ENCODE measurements around the gene DDX39A. TPM values are rescaled to one million over a fixed set of nuclear protein-coding genes. Genes with fewer than 3 reads are reported as not detected.
"Not testable (repeated sequence)": the region's sequence is repeated elsewhere in the genome, so short reads cannot be mapped to it uniquely, and the experiment has no call there.

The DDX39A gene
- total RNA-seq, 2 experiments from 2014 or later: 168 to 185 TPM

DNA sequence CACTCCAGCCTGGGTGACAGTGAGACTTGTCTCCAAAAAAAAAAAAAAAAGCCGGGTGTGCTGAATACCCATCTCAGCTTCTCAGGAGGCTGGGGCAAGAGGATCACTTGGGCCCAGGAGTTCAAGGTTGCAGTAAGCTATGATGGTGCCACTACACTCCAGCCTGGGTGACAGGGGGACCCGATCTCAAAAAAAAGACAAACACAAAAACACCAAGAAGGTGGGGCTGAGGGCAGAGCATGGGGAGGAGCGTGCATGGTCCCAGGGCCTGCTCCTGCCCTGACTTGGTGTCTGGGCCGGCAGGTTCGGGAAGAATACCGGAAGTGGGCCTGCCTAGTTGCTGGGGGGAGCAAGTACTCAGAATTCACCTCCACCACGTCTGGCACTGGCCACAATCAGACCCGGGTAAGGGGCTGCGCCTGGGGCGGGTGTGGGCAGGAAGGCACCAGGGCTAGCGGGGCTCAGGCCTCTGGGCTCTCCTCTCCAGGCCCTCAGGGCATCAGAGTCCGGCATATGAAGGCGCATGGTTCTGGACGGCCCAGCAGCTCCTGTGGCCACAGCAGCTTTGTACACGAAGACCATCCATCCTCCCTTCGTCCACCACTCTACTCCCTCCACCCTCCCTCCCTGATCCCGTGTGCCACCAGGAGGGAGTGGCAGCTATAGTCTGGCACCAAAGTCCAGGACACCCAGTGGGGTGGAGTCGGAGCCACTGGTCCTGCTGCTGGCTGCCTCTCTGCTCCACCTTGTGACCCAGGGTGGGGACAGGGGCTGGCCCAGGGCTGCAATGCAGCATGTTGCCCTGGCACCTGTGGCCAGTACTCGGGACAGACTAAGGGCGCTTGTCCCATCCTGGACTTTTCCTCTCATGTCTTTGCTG, 11.3 kb downstream of the DDX39A start:
- no peak overlapping the region for H3K4me3 Mint-ChIP-seq
- H3K9me3 Mint-ChIP-seq (ENCODE audit: low read depth): no peaks in the 10 kb centered on the region
- H3K36me3 Mint-ChIP-seq (ENCODE audit: low read depth): peaks cover 79% of the 10 kb centered on the region
- no peaks in the 10 kb centered on the region for H3K27me3 Mint-ChIP-seq
- H3K27ac Mint-ChIP-seq: peak overlapping the region; percentile 55
- CTCF ChIA-PET: interaction anchor here (0.6 to 2.6 kb wide), 7 partner anchors 46 to 1046 kb away, joined by 3 to 14 read pairs (median 4); partner anchors contain the start of gene ASF1B
- ATAC-seq: no peak
- intact Hi-C loops (cut with DNase I, micrococcal nuclease): loop anchor here (2.0 to 5.0 kb wide), 5 partner anchors 25 to 527 kb away; partner anchors contain the start of gene ASF1B (in 1 of the 2)
- peaks cover 17% of the 10 kb centered on the region for H3K4me1 Mint-ChIP-seq
- DNase-seq: peak; percentile 36
- POLR2A ChIA-PET: interaction anchor here (0.9 kb wide), 2 partner anchors 9 to 271 kb away, joined by 5 to 8 read pairs; no protein-coding TSS in a partner anchor

DNA sequence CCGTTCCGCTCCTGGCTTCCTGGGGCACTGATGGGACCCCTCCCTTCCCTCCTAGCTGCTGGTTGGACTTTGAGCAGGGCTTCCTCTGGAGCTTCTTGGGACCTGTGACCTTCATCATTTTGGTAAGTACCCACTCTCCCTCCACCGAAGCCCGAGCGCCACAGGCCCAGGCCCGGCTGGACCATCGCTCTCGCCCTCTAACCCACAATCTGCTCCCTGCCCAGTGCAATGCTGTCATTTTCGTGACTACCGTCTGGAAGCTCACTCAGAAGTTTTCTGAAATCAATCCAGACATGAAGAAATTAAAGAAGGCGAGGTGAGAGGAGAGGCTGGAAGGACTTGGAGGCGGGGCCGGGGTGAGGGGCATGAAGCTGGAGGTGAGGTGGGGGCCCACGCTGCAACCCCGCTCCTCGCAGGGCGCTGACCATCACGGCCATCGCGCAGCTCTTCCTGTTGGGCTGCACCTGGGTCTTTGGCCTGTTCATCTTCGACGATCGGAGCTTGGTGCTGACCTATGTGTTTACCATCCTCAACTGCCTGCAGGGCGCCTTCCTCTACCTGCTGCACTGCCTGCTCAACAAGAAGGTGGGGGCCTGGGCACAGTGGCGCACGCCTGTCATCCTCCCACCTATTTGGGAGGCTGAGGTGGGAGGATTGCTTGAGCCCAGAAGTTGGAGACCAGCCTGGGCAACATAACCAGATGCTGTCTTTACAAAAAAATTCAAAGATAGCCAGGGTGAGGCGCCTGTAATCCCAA, 12.3 kb downstream of the DDX39A start:
- H3K4me1 Mint-ChIP-seq: peaks cover 12% of the 10 kb centered on the region
- ChIA-PET POLR2A (interaction anchor here (0.5 to 2.2 kb wide), 9 partner anchors 9 to 270 kb away, joined by 3 to 13 read pairs (median 8); partner anchors contain the start of genes ADGRE5 and ASF1B), CTCF (interaction anchor here (0.6 to 4.3 kb wide), 14 partner anchors 9 to 270 kb away, joined by 3 to 33 read pairs (median 8); partner anchors contain the start of genes ADGRE5 and ASF1B)
- H3K27me3 Mint-ChIP-seq: no peaks in the 10 kb centered on the region
- no peaks in the 10 kb centered on the region for H3K9me3 Mint-ChIP-seq (ENCODE audit: low read depth)
- H3K27ac Mint-ChIP-seq: peak overlapping the region; percentile 51
- no peak overlapping the region for H3K4me3 Mint-ChIP-seq
- peaks cover 80% of the 10 kb centered on the region for H3K36me3 Mint-ChIP-seq (ENCODE audit: low read depth)
- DNase-seq (no peak), ATAC-seq (no peak)
- intact Hi-C loops (cut with DNase I, micrococcal nuclease): loop anchor here (1.0 to 5.0 kb wide), 10 partner anchors 11 to 526 kb away; partner anchors contain the start of genes ASF1B (in 2 of the 2) and DNAJB1 (in 1 of the 2)

DNA sequence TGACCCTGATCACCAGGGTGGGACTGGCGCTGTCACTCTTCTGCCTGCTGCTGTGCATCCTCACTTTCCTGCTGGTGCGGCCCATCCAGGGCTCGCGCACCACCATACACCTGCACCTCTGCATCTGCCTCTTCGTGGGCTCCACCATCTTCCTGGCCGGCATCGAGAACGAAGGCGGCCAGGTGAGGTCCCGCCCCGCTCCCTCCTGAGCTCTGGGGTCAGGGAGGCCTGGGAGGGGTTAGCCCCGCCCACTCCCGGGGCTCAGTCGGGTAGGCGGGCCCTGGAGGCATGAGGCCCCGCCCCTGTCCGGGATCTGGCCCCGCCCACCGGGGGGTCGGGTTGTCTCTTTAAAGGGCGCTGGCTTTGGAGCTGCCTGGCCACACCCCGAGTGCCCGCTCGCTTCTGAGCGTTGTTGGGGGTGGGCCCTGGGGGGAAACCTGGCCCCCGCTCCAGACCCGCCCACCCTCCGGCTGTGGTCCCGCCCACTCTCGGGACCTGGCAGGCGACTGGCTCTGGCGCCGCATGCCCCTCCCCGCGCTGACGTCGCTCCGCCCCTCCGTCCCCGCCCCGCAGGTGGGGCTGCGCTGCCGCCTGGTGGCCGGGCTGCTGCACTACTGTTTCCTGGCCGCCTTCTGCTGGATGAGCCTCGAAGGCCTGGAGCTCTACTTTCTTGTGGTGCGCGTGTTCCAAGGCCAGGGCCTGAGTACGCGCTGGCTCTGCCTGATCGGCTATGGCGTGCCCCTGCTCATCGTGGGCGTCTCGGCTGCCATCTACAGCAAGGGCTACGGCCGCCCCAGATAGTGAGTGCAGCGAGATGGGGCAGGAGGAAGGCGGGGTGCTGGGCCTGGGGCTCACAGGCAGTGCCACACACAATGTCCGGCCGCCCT, 13.1 kb downstream of the DDX39A start:
- ChIA-PET CTCF (interaction anchor here (0.6 to 4.3 kb wide), 16 partner anchors 10 to 270 kb away, joined by 3 to 33 read pairs (median 7); partner anchors contain the start of genes ADGRE5 and ASF1B), POLR2A (interaction anchor here (0.5 to 2.2 kb wide), 12 partner anchors 8 to 269 kb away, joined by 3 to 13 read pairs (median 4); partner anchors contain the start of genes ADGRE5 and ASF1B)
- peak; percentile 78 for ATAC-seq

DNA sequence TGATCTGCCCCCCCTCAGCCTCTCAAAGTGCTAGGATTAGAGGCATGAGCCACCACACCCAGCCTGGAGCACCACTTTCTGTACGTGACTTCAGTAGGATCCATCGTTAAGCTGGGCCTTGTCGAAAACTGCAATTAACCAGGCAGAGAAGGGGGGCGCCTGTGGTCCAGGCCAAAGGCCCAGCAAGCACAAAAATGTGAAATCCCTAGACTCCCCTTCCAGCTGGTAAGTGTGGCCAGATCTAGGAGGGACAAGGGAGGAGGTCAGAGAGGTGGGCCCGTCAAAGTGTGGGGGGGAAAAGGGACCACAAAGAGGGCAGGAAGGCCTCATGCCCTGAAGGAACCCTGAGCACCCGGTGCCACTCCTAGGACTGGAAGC, 13.8 kb downstream of the DDX39A start:
- Mint-ChIP-seq H3K9me3 (ENCODE audit: low read depth) (no peaks in the 10 kb centered on the region), H3K27me3 (no peaks in the 10 kb centered on the region), H3K36me3 (ENCODE audit: low read depth) (peaks cover 81% of the 10 kb centered on the region), H3K4me1 (peaks cover 17% of the 10 kb centered on the region), H3K27ac (peak overlapping the region; percentile 13), H3K4me3 (no peak overlapping the region)
- intact Hi-C loops (cut with DNase I, micrococcal nuclease): loop anchor here in 1 of 2 experiments (5.0 kb wide), 1 partner anchor 208 kb away; no protein-coding TSS in a partner anchor
- ChIA-PET POLR2A (interaction anchor here (1.2 to 2.2 kb wide), 7 partner anchors 12 to 269 kb away, joined by 3 to 13 read pairs (median 9); partner anchors contain the start of genes ADGRE5 and ASF1B), CTCF (interaction anchor here (0.9 to 4.3 kb wide), 11 partner anchors 10 to 269 kb away, joined by 4 to 33 read pairs (median 8); partner anchors contain the start of genes ADGRE5 and ASF1B)
- DNase-seq: peak; percentile 20
- no peak for ATAC-seq

More for the DNA sequence above, 13.1 kb downstream of the DDX39A start:
- Mint-ChIP-seq H3K27me3 (no peaks in the 10 kb centered on the region), H3K4me3 (peak overlapping the region; percentile 12), H3K36me3 (ENCODE audit: low read depth) (peaks cover 81% of the 10 kb centered on the region), H3K4me1 (peaks cover 16% of the 10 kb centered on the region), H3K27ac (no peak overlapping the region), H3K9me3 (ENCODE audit: low read depth) (no peaks in the 10 kb centered on the region)
- intact Hi-C loops (cut with DNase I, micrococcal nuclease): loop anchor here (1.0 to 5.0 kb wide), 10 partner anchors 12 to 525 kb away; partner anchors contain the start of genes ASF1B (in 2 of the 2) and DNAJB1 (in 1 of the 2)
- DNase-seq: peak; percentile 96

DNA sequence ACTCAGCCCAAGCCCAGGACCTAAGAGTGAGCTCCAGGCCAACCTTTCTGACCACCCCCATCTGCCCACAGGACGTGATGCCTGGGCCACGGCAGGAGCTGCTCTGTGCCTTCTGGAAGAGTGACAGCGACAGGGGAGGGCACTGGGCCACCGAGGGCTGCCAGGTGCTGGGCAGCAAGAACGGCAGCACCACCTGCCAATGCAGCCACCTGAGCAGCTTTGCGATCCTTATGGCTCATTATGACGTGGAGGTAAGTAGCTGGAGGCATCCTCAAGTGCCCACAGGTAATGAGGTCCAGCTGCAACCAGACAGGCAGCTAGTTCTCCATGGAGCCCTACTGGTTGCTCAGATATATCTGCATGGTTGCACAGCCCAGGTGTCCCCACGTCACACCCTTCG, 14.8 kb downstream of the DDX39A start:
- H3K27me3 Mint-ChIP-seq: no peaks in the 10 kb centered on the region
- intact Hi-C loops (cut with DNase I, micrococcal nuclease): no loop called here
- ATAC-seq (no peak), DNase-seq (no peak)
- H3K4me3 Mint-ChIP-seq: no peak overlapping the region
- ChIA-PET CTCF (interaction anchor here (0.6 to 4.3 kb wide), 6 partner anchors 14 to 268 kb away, joined by 4 to 33 read pairs (median 8); partner anchors contain the start of gene ASF1B), POLR2A (interaction anchor here (0.7 to 1.2 kb wide), 3 partner anchors 8 to 160 kb away, joined by 3 read pairs; no protein-coding TSS in a partner anchor)
- H3K27ac Mint-ChIP-seq: peak overlapping the region; percentile 24
- peaks cover 14% of the 10 kb centered on the region for H3K4me1 Mint-ChIP-seq
- H3K9me3 Mint-ChIP-seq (ENCODE audit: low read depth): no peaks in the 10 kb centered on the region
- H3K36me3 Mint-ChIP-seq (ENCODE audit: low read depth): peaks cover 74% of the 10 kb centered on the region

DNA sequence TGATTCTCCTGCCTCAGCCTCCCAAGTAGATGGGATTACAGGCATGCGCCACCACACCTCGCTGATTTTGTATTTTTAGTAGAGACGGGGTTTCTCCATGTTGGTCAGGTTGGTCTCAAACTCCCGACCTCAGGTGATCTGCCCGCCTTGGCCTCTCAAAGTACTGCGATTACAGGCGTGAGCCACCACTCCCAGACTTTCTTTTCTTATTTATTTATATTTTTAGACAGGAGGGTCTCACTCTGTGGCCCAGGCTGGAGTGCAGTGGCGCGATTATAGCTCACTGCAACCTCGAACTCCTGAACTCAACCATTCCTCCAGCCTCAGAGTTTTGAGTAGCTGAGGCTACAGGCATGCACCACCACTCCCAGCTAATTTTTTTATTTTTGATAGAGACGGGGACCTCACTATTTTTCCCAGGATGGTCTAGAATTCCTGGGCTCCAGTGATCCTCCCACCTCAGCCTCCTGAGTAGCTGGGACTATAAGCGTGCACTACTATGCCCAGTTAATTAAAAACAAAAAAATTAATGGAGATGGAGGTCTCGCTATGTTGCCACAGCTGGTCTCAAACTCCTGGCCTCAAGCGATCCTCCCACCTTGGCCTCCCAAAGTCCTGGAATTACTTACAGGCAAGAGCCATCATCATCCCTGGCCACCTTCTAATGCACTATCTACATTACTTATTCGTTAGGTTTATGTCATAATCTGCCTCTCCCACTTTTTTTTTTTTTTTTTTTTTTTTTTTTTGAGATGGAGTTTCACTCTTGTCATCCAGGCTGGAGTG, 15.8 kb downstream of the DDX39A start:
- ATAC-seq; H3K4me3 Mint-ChIP-seq; H3K27me3 Mint-ChIP-seq; H3K27ac Mint-ChIP-seq; DNase-seq; H3K9me3 Mint-ChIP-seq (ENCODE audit: low read depth); intact Hi-C loops (cut with DNase I, micrococcal nuclease): not testable (repeated sequence)
- peaks cover 10% of the 10 kb centered on the region for H3K4me1 Mint-ChIP-seq
- ChIA-PET CTCF (interaction anchor here (0.9 to 4.3 kb wide), 3 partner anchors 20 to 267 kb away, joined by 3 to 33 read pairs (median 7); partner anchors contain the start of gene ASF1B), POLR2A (interaction anchor here (1.2 kb wide), 1 partner anchor 10 kb away, joined by 3 read pairs; no protein-coding TSS in a partner anchor)
- peaks cover 69% of the 10 kb centered on the region for H3K36me3 Mint-ChIP-seq (ENCODE audit: low read depth)

DNA sequence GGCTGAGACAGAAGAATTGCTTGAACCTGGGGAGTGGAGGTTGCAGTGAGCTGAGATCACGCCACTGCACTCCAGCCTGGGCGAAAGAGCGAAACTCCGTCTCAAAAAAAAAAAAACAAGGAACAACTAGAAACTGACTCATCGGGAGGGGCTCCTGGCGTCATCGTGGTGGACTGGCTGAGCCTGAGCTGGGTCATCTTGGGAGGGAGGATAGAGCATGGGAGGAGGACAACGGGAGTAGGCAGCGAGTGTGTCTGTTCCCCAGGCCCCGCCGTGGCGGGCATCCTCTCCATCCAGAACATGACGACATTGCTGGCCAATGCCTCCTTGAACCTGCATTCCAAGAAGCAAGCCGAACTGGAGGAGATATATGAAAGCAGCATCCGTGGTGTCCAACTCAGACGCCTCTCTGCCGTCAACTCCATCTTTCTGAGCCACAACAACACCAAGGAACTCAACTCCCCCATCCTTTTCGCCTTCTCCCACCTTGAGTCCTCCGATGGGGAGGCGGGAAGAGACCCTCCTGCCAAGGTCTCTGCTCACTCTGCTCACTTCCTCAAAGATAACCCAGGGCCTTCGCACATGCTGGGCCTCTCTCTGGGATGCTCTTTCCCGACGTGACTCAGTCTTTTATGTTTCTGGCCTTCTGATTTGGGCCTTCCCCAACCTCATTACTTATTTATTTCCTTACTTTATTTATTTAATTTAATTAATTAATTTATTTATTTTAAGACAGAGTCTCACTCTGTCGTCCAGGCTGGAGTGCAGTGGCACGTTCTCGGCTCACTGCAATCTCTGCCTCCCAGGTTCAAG, 16.6 kb downstream of the DDX39A start:
- H3K4me1 Mint-ChIP-seq: peaks cover 14% of the 10 kb centered on the region
- ChIA-PET CTCF (interaction anchor here (0.9 to 1.4 kb wide), 3 partner anchors 18 to 40 kb away, joined by 3 to 6 read pairs (median 3); no protein-coding TSS in a partner anchor), POLR2A (no interaction called here)
- H3K4me3 Mint-ChIP-seq: no peak overlapping the region
- H3K27me3 Mint-ChIP-seq: no peaks in the 10 kb centered on the region
- peak overlapping the region; percentile 38 for H3K27ac Mint-ChIP-seq
- ATAC-seq (no peak), DNase-seq (no peak)
- H3K9me3 Mint-ChIP-seq (ENCODE audit: low read depth): no peaks in the 10 kb centered on the region
- intact Hi-C loops (cut with DNase I, micrococcal nuclease): no loop called here
- H3K36me3 Mint-ChIP-seq (ENCODE audit: low read depth): peaks cover 69% of the 10 kb centered on the region

DNA sequence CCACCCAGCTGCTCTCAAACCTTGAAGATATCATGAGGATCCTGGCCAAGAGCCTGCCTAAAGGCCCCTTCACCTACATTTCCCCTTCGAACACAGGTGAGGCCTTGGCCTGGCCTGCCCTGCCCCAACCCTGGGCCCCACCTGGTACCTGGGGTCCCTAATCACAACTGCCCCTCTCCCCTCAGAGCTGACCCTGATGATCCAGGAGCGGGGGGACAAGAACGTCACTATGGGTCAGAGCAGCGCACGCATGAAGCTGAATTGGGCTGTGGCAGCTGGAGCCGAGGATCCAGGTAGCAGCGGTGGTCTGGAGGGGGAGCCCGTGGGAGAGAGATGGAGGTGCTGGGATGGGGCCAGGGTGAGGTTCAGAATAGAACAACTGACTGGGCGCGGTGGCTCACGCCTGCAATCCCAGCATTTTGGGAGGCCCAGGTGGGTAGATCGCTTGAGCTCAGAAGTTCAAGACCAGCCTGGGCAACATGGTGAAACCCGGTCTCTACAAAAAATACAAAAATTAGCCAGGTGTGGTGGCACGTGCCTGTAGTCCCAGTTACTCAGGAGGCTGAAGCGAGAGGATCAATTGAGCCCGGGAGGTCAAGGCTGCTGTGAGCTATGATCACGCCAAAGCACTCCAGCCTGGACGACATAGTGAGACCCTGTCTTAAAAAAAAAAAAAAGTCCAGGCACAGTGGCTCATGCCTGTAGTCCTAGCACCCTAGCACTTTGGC, 17.5 kb downstream of the DDX39A start:
- POLR2A ChIA-PET: interaction anchor here (0.7 to 1.3 kb wide), 2 partner anchors 35 to 37 kb away, joined by 4 to 5 read pairs; no protein-coding TSS in a partner anchor
- intact Hi-C loops (cut with DNase I, micrococcal nuclease): no loop called here
- Mint-ChIP-seq H3K27ac (peak overlapping the region; percentile 80), H3K4me1 (peaks cover 18% of the 10 kb centered on the region), H3K9me3 (ENCODE audit: low read depth) (no peaks in the 10 kb centered on the region), H3K36me3 (ENCODE audit: low read depth) (peaks cover 67% of the 10 kb centered on the region), H3K4me3 (no peak overlapping the region), H3K27me3 (no peaks in the 10 kb centered on the region)
- CTCF ChIA-PET: interaction anchor here (0.8 to 1.4 kb wide), 3 partner anchors 16 to 40 kb away, joined by 3 to 6 read pairs (median 3); no protein-coding TSS in a partner anchor
- DNase-seq (no peak), ATAC-seq (no peak)

Measured in activated CD4-positive, alpha-beta T cell treated with anti-CD3 and anti-CD28 coated beads for 36 hours (primary cell).